Sciatic nerve (tissue), 2 donors: ENCODE results near the gene C6orf120. TPM values are rescaled to one million over a fixed set of nuclear protein-coding genes. Genes with fewer than 3 reads are reported as not detected.

ENCODE experiments used
- ATAC-seq: fragments of 200-7000 bp; cut with Tn5 transposase; one replicate; pipeline ENCODE4 v1.9.1; 2020; ENCODE audit warnings: mild to moderate bottlenecking, moderate library complexity
- DNase-seq: peaks from one replicate; pipeline ENCODE4 v3.0.0-alpha.2; 2020; ENCODE audit warnings: low spot score
- intact Hi-C: fragments of 100-400 bp; cut with DNase I; formaldehyde crosslinking; loops from one replicate; pipeline ENCODE4 v1.14.2; 2022
- total RNA-seq: library from RNA; stranded (reverse); fragmentation: NEBNext Ultra II Directional; extraction: Animal tissue kit (Norgen Biotek cat#: 25700); gene quantifications from one replicate; pipeline ENCODE4 v1.2.1, GENCODE V29; 2021
- donor health status: DM: no; HTN: no; CAD: no.
- donor health status: DM: no; HTN: no; CAD: no.

Gene C6orf120
- total RNA-seq: 28.2 TPM

- intact Hi-C loops: no loop called here
- DNase-seq (peak; percentile 98), ATAC-seq (peak; percentile 99)
Measured at GRCh38 chr6:169701954-169702839, at the start of gene C6orf120, which contains the start of gene WDR27. Gene C6orf120 (plus strand): TSS chr6:169702126. CDS start chr6:169702460, 334 bp downstream. Gene WDR27 (minus strand): TSS chr6:169702029. CDS start chr6:169689005, 13,024 bp downstream.

- intact Hi-C loops: no loop called here
- no peak for ATAC-seq
- peak; percentile 52 for DNase-seq
Measured at GRCh38 chr6:169652896-169653295, 49.0 kb upstream of the C6orf120 start.

- peak; percentile 40 for ATAC-seq
- DNase-seq: no peak
- intact Hi-C loops: no loop called here
Measured at GRCh38 chr6:169653691-169654090, 48.2 kb upstream of the C6orf120 start.

GRCh38 chr6:169654598-169655391, 47.1 kb upstream of the C6orf120 start:
- intact Hi-C loops: no loop called here
- ATAC-seq: peak; percentile 98
- DNase-seq: peak; percentile 85

- intact Hi-C loops: no loop called here
- ATAC-seq (no peak), DNase-seq (no peak)
Measured at GRCh38 chr6:169656546-169657283, 45.2 kb upstream of the C6orf120 start.

GRCh38 chr6:169657284-169657610, 44.7 kb upstream of the C6orf120 start:
- intact Hi-C loops: no loop called here
- ATAC-seq (no peak), DNase-seq (no peak)

- ATAC-seq (no peak), DNase-seq (no peak)
- intact Hi-C loops: no loop called here
Measured at GRCh38 chr6:169659820-169660610, 41.9 kb upstream of the C6orf120 start.

GRCh38 chr6:169660751-169661390, 41.1 kb upstream of the C6orf120 start:
- no peak for DNase-seq
- no peak for ATAC-seq
- intact Hi-C loops: no loop called here

- intact Hi-C loops: no loop called here
- DNase-seq (no peak), ATAC-seq (no peak)
Measured at GRCh38 chr6:169661391-169661756, 40.6 kb upstream of the C6orf120 start.

- intact Hi-C loops: no loop called here
- ATAC-seq: no peak
- peak; percentile 51 for DNase-seq
Measured at GRCh38 chr6:169663468-169663867, 38.5 kb upstream of the C6orf120 start.

GRCh38 chr6:169664227-169664626, 37.7 kb upstream of the C6orf120 start:
- peak; percentile 23 for DNase-seq
- intact Hi-C loops: no loop called here
- ATAC-seq: no peak

- intact Hi-C loops: no loop called here
- ATAC-seq (no peak), DNase-seq (no peak)
Measured at GRCh38 chr6:169665289-169665688, 36.6 kb upstream of the C6orf120 start.

GRCh38 chr6:169666441-169666840, 35.5 kb upstream of the C6orf120 start:
- peak; percentile 22 for ATAC-seq
- no peak for DNase-seq

GRCh38 chr6:169667716-169668115, 34.2 kb upstream of the C6orf120 start:
- ATAC-seq: no peak
- intact Hi-C loops: no loop called here
- peak; percentile 46 for DNase-seq

More at GRCh38 chr6:169666441-169666840, 35.5 kb upstream of the C6orf120 start:
- intact Hi-C loops: no loop called here

- ATAC-seq: no peak
- intact Hi-C loops: no loop called here
- no peak for DNase-seq
Measured at GRCh38 chr6:169668203-169668847, 33.6 kb upstream of the C6orf120 start.

GRCh38 chr6:169669147-169669546, 32.8 kb upstream of the C6orf120 start:
- ATAC-seq (no peak), DNase-seq (no peak)
- intact Hi-C loops: no loop called here

GRCh38 chr6:169669889-169670288, 32.0 kb upstream of the C6orf120 start:
- intact Hi-C loops: no loop called here
- DNase-seq (no peak), ATAC-seq (no peak)

GRCh38 chr6:169671563-169671962, 30.4 kb upstream of the C6orf120 start:
- no peak for ATAC-seq
- intact Hi-C loops: no loop called here
- DNase-seq: no peak
